ENCODE results near the gene CHTF8.

DNA sequence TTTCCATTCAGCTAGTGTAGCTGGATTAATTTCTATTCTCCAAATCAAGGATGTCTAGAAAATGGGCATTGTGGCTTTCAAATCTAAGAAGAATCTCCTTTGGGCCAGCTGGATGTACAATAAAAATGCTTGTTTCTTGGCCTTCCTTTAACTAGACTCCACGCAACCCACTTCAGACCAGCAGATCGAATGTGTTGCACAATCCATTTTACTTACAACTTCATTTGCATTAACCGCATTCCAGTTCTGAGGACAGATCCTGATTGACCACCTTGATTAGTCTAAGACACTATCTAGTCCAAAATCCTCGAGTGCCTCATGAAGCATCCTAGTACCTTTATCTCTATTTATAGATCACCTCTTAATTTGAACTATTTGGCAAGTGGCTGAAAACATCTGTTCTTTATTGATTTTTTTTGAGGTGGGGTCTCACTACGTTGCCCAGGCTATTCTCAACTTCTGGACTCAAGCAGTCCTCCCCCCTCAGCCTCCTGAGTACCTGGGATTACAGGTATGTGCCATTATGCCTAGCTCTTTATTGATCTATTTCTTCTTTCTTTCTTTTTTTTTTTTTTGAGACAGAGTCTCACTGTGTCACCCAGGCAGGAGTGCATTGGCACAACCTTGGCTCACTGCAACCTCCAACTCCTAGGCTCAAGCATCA, 47.2 kb downstream of the CHTF8 start:
- TF ChIP-seq, protein P1, sequence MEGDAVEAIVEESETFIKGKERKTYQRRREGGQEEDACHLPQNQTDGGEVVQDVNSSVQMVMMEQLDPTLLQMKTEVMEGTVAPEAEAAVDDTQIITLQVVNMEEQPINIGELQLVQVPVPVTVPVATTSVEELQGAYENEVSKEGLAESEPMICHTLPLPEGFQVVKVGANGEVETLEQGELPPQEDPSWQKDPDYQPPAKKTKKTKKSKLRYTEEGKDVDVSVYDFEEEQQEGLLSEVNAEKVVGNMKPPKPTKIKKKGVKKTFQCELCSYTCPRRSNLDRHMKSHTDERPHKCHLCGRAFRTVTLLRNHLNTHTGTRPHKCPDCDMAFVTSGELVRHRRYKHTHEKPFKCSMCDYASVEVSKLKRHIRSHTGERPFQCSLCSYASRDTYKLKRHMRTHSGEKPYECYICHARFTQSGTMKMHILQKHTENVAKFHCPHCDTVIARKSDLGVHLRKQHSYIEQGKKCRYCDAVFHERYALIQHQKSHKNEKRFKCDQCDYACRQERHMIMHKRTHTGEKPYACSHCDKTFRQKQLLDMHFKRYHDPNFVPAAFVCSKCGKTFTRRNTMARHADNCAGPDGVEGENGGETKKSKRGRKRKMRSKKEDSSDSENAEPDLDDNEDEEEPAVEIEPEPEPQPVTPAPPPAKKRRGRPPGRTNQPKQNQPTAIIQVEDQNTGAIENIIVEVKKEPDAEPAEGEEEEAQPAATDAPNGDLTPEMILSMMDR (conservative IDR thresholded peaks at IDR 0.05), result no peak
- no peak for TF ChIP-seq EZH2 (IDR thresholded peaks at IDR 0.05; ENCODE audit: low read depth)

Measured in PC-9 (cell line).